GM23338 (cell line): ENCODE results near the gene SERPINI1. TPM values are rescaled to one million over a fixed set of nuclear protein-coding genes. Genes with fewer than 3 reads are reported as not detected.

Experiments used
- ATAC-seq: fragments of 200-7000 bp; cut with Tn5 transposase; 3 replicates; pipeline ENCODE4 v1.9.1; 2020
- DNase-seq: peaks from one replicate; pipeline ENCODE4 v3.0.0-alpha.2; 2015; ENCODE audit warnings: low spot score
- H2AFZ ChIP-seq: fragments of 200-600 bp; sonication (generic); 2 replicates; pipeline ENCODE4 v1.8.0; 2016; ENCODE audit warnings: antibody characterized with exemption, mild to moderate bottlenecking, moderate library complexity
- H3F3A ChIP-seq: fragments of 200-600 bp; sonication (generic); replicated peaks from 2 replicates; pipeline ENCODE4 v1.8.0; 2017; ENCODE audit warnings: antibody characterized with exemption, mixed run types, low read depth
- H3K27ac ChIP-seq: fragments of 200-600 bp; sonication (generic); 2 replicates; pipeline ENCODE4 v1.6.1; 2016; ENCODE audit warnings: low read depth
- H3K27me3 ChIP-seq: fragments of 200-600 bp; sonication (generic); 2 replicates; pipeline ENCODE4 v1.8.0; 2016; ENCODE audit warnings: mild to moderate bottlenecking, mixed run types, moderate library complexity; ENCODE audit not compliant: insufficient read depth
- H3K36me3 ChIP-seq: fragments of 200-600 bp; sonication (generic); 2 replicates; pipeline ENCODE4 v1.8.0; 2016; ENCODE audit warnings: mild to moderate bottlenecking; ENCODE audit not compliant: insufficient read depth
- H3K4me1 ChIP-seq: fragments of 200-600 bp; sonication (generic); 2 replicates; pipeline ENCODE4 v1.8.0; 2016; ENCODE audit warnings: mild to moderate bottlenecking, moderate library complexity; ENCODE audit not compliant: insufficient read depth
- H3K4me2 ChIP-seq: fragments of 200-600 bp; sonication (generic); 2 replicates; pipeline ENCODE4 v1.7.1; 2017; ENCODE audit warnings: mixed run types
- H3K4me3 ChIP-seq: fragments of 200-600 bp; sonication (generic); 2 replicates; pipeline ENCODE4 v1.6.1; 2016; ENCODE audit warnings: mixed run types
- H3K79me2 ChIP-seq: fragments of 200-600 bp; sonication (generic); replicated peaks from 2 replicates; pipeline ENCODE4 v1.8.0; 2017; ENCODE audit warnings: mild to moderate bottlenecking; ENCODE audit not compliant: insufficient read depth
- H3K9me2 ChIP-seq: fragments of 200-600 bp; sonication (generic); 2 replicates; pipeline ENCODE4 v1.8.0; 2017; ENCODE audit not compliant: insufficient read depth
- H4K20me1 ChIP-seq: fragments of 200-600 bp; sonication (generic); replicated peaks from 2 replicates; pipeline ENCODE4 v1.8.0; 2017; ENCODE audit warnings: mild to moderate bottlenecking; ENCODE audit not compliant: insufficient read depth
- H3K27ac Mint-ChIP-seq: 2 replicates; pipeline ENCODE4 v1.8.0; 2020; ENCODE audit warnings: inconsistent platforms, mild to moderate bottlenecking, moderate library complexity, mixed read lengths
- H3K27me3 Mint-ChIP-seq: 3 replicates; pipeline ENCODE4 v1.8.0; 2022; ENCODE audit warnings: low read depth, mild to moderate bottlenecking, moderate library complexity, mixed read lengths, inconsistent platforms; ENCODE audit not compliant: insufficient read depth, poor library complexity
- H3K36me3 Mint-ChIP-seq: 3 replicates; pipeline ENCODE4 v1.8.0; 2021; ENCODE audit warnings: low read depth, mild to moderate bottlenecking, inconsistent platforms, moderate library complexity, mixed read lengths
- H3K4me1 Mint-ChIP-seq: 3 replicates; pipeline ENCODE4 v1.8.0; 2020; ENCODE audit warnings: mild to moderate bottlenecking, inconsistent platforms, mixed read lengths
- H3K4me3 Mint-ChIP-seq: 3 replicates; pipeline ENCODE4 v1.8.0; 2021; ENCODE audit warnings: moderate library complexity, mild to moderate bottlenecking, inconsistent platforms, mixed read lengths
- H3K9me3 Mint-ChIP-seq: 3 replicates; pipeline ENCODE4 v1.8.0; 2020; ENCODE audit warnings: moderate library complexity, mild to moderate bottlenecking, inconsistent platforms, mixed read lengths
- CREB1 ChIP-seq: fragments of 250-450 bp; sonication (Bioruptor Pico); IDR thresholded peaks from 2 replicates; pipeline ENCODE4 v1.5.0; 2020; ENCODE audit warnings: low read depth, mild to moderate bottlenecking, moderate library complexity
- EZH2 ChIP-seq: fragments of 200-600 bp; sonication (generic); IDR thresholded peaks from one replicate; pipeline ENCODE4 v1.8.0; 2017; ENCODE audit warnings: antibody characterized with exemption, mild to moderate bottlenecking, low read depth; ENCODE audit not compliant: unreplicated experiment
- EZH2phosphoT487 ChIP-seq: fragments of 200-600 bp; sonication (generic); IDR thresholded peaks from one replicate; pipeline ENCODE4 v1.8.1; 2018; ENCODE audit warnings: antibody characterized with exemption; ENCODE audit not compliant: unreplicated experiment
- JUNB ChIP-seq: IDR thresholded peaks from one replicate; pipeline ENCODE4 v1.6.1; 2016; ENCODE audit warnings: antibody characterized with exemption; ENCODE audit not compliant: unreplicated experiment
- NANOG ChIP-seq: IDR thresholded peaks from 2 replicates; pipeline ENCODE4 v1.6.1; 2016; ENCODE audit warnings: antibody characterized with exemption, borderline replicate concordance
- STAT1 ChIP-seq: IDR thresholded peaks from one replicate; pipeline ENCODE4 v1.6.1; 2016; ENCODE audit warnings: antibody characterized with exemption; ENCODE audit not compliant: unreplicated experiment
- ZNF114 ChIP-seq: fragments of 250-450 bp; sonication (Bioruptor Pico); IDR thresholded peaks from 2 replicates; pipeline ENCODE4 v1.5.0; 2020; ENCODE audit warnings: mild to moderate bottlenecking, moderate library complexity
- polyA plus RNA-seq: library from polyadenylated mRNA; unstranded; fragments of >200 nt; fragmentation: Nextera tagmentation; extraction: Ambion mirVana; gene quantifications from 2 replicates; pipeline ENCODE4 v1.2.1, GENCODE V29; 2016
- total RNA-seq: library from RNA; depleted of rRNA; stranded (reverse); fragments of >200 nt; shearing (Covaris generic); gene quantifications from 2 replicates; pipeline ENCODE4 v1.2.3, GENCODE V29; 2014
- TF ChIP-seq, protein P1 (sequence below), 2 experiments: fragments of 200-600 bp in 1 of 2; sonication (generic) in 1 of 2; conservative IDR thresholded peaks; 2 replicates each; pipeline versions ENCODE4 v1.5.1 to v1.6.1; 2016 to 2017; ENCODE audit warnings: antibody characterized with exemption in 2 of 2, low read depth in 2 of 2, mild to moderate bottlenecking in 2 of 2, moderate library complexity in 1 of 2
- TF ChIP-seq, protein P2 (sequence below): IDR thresholded peaks from 2 replicates; pipeline ENCODE4 v1.6.1; 2016; ENCODE audit warnings: antibody characterized with exemption
- TF ChIP-seq, protein P3 (sequence below): IDR thresholded peaks from one replicate; pipeline ENCODE4 v1.6.1; 2018; ENCODE audit warnings: antibody characterized with exemption; ENCODE audit not compliant: unreplicated experiment

SERPINI1 gene
- total and polyA plus RNA-seq, 2 experiments from 2014 or later, result 9.2 to 26.6 TPM

DNA sequence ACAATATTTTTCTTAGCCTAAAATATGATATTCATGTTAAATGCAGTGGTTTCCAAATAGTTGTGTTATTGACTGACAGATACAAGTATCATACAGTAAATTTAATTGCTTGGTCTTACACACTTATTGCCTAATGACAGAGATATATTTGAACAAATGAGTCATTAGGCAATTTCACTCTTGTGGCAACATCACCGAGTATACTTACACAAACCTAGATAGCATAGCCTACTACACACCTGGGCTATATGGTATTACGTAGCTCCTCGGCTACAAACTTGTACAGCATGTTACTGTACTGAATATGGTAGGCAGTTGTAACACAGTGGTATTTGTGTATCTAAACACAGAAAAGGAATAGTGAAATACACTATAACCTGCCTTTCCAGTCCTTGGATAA lies 50.3 kb downstream of the SERPINI1 start:
- Mint-ChIP-seq H3K27ac (no peak overlapping the region), H3K36me3 (no peaks in the 10 kb centered on the region), H3K9me3 (no peaks in the 10 kb centered on the region), H3K4me3 (no peak overlapping the region), H3K27me3 (no peaks in the 10 kb centered on the region), H3K4me1 (peaks cover under 1% of the 10 kb centered on the region; the same call in 2 of the 3 replicates)
- Histone ChIP-seq H3K4me2 (no peak overlapping the region), H3K36me3 (no peaks in the 10 kb centered on the region), H3K4me3 (no peak overlapping the region), H2AFZ (no peak overlapping the region), H3F3A (no peaks in the 10 kb centered on the region), H4K20me1 (no peaks in the 10 kb centered on the region), H3K4me1 (0 out of 2 replicates have a peak, but pooled peaks cover 5% of the 10 kb centered on the region), H3K27ac (no peak overlapping the region), H3K9me2 (0 out of 2 replicates have a peak, but pooled peaks cover 9% of the 10 kb centered on the region), H3K27me3 (no peaks in the 10 kb centered on the region), H3K79me2 (no peaks in the 10 kb centered on the region)
- ATAC-seq, result no peak
- DNase-seq, result no peak
- TF ChIP-seq CREB1, result no peak
- no peak for TF ChIP-seq JUNB
- TF ChIP-seq STAT1, result no peak
- TF ChIP-seq EZH2phosphoT487, result no peak
- TF ChIP-seq, protein P1, sequence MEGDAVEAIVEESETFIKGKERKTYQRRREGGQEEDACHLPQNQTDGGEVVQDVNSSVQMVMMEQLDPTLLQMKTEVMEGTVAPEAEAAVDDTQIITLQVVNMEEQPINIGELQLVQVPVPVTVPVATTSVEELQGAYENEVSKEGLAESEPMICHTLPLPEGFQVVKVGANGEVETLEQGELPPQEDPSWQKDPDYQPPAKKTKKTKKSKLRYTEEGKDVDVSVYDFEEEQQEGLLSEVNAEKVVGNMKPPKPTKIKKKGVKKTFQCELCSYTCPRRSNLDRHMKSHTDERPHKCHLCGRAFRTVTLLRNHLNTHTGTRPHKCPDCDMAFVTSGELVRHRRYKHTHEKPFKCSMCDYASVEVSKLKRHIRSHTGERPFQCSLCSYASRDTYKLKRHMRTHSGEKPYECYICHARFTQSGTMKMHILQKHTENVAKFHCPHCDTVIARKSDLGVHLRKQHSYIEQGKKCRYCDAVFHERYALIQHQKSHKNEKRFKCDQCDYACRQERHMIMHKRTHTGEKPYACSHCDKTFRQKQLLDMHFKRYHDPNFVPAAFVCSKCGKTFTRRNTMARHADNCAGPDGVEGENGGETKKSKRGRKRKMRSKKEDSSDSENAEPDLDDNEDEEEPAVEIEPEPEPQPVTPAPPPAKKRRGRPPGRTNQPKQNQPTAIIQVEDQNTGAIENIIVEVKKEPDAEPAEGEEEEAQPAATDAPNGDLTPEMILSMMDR (conservative IDR thresholded peaks at IDR 0.05; ENCODE audit: low read depth in 2 of 2), result no peak

DNA sequence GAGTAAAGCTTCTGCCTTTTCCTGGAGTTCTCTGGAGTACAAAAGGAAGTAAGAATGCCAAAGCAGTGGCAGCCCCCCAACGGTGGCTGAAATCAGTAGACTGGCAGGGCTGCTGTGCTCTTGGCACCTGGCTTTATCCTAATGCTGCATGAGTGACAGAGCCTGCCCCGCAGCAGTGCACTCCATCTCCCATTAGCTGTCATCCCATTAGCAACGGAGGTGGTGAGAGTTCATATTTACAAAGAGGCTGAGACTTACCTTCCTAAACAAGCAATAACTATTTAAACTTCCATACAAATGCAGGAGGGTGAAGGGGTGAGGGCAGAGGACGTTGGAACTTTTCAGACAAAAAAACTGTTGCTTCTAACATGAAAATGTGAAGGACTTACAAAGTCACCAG lies 51.9 kb downstream of the SERPINI1 start:
- ATAC-seq (no peak), DNase-seq (no peak)
- Mint-ChIP-seq H3K4me3 (no peak overlapping the region), H3K4me1 (no peaks in the 10 kb centered on the region), H3K27me3 (no peaks in the 10 kb centered on the region), H3K36me3 (no peaks in the 10 kb centered on the region), H3K9me3 (no peaks in the 10 kb centered on the region), H3K27ac (no peak overlapping the region)
- no peaks in the 10 kb centered on the region for H3K27me3 ChIP-seq
- H3K4me1 ChIP-seq, result no peaks in the 10 kb centered on the region
- H3K9me2 ChIP-seq, result 0 out of 2 replicates have a peak, but pooled peaks cover 9% of the 10 kb centered on the region
- H4K20me1 ChIP-seq, result no peaks in the 10 kb centered on the region
- H3K79me2 ChIP-seq, result no peaks in the 10 kb centered on the region
- no peak overlapping the region for H2AFZ ChIP-seq
- H3K27ac ChIP-seq, result no peak overlapping the region
- no peak overlapping the region for H3K4me2 ChIP-seq
- H3K4me3 ChIP-seq, result no peak overlapping the region
- H3F3A ChIP-seq, result no peaks in the 10 kb centered on the region
- H3K36me3 ChIP-seq, result no peaks in the 10 kb centered on the region
- TF ChIP-seq CREB1 (no peak), ZNF114 (CRISPR knock-in tag) (no peak), NANOG (no peak), JUNB (no peak), STAT1 (no peak), EZH2 (no peak)
- TF ChIP-seq, protein P2, sequence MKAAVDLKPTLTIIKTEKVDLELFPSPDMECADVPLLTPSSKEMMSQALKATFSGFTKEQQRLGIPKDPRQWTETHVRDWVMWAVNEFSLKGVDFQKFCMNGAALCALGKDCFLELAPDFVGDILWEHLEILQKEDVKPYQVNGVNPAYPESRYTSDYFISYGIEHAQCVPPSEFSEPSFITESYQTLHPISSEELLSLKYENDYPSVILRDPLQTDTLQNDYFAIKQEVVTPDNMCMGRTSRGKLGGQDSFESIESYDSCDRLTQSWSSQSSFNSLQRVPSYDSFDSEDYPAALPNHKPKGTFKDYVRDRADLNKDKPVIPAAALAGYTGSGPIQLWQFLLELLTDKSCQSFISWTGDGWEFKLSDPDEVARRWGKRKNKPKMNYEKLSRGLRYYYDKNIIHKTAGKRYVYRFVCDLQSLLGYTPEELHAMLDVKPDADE, result no peak
- TF ChIP-seq, protein P1 (conservative IDR thresholded peaks at IDR 0.05; ENCODE audit: low read depth in 2 of 2), result no peak
- TF ChIP-seq, protein P3, sequence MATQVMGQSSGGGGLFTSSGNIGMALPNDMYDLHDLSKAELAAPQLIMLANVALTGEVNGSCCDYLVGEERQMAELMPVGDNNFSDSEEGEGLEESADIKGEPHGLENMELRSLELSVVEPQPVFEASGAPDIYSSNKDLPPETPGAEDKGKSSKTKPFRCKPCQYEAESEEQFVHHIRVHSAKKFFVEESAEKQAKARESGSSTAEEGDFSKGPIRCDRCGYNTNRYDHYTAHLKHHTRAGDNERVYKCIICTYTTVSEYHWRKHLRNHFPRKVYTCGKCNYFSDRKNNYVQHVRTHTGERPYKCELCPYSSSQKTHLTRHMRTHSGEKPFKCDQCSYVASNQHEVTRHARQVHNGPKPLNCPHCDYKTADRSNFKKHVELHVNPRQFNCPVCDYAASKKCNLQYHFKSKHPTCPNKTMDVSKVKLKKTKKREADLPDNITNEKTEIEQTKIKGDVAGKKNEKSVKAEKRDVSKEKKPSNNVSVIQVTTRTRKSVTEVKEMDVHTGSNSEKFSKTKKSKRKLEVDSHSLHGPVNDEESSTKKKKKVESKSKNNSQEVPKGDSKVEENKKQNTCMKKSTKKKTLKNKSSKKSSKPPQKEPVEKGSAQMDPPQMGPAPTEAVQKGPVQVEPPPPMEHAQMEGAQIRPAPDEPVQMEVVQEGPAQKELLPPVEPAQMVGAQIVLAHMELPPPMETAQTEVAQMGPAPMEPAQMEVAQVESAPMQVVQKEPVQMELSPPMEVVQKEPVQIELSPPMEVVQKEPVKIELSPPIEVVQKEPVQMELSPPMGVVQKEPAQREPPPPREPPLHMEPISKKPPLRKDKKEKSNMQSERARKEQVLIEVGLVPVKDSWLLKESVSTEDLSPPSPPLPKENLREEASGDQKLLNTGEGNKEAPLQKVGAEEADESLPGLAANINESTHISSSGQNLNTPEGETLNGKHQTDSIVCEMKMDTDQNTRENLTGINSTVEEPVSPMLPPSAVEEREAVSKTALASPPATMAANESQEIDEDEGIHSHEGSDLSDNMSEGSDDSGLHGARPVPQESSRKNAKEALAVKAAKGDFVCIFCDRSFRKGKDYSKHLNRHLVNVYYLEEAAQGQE, result no peak
